B cell (primary cell): ENCODE results near the gene TRERF1.

Source experiments
- CTCF ChIP-seq: fragments of 200-600 bp; IDR thresholded peaks from one replicate; pipeline ENCODE4 v1.8.0; 2022; ENCODE audit warnings: antibody characterized with exemption, mild to moderate bottlenecking
- EZH2 ChIP-seq: IDR thresholded peaks from 2 replicates; pipeline ENCODE4 v1.6.1; 2012; ENCODE audit warnings: borderline replicate concordance, low read depth, mild to moderate bottlenecking, moderate library complexity, low read length; ENCODE audit not compliant: insufficient read depth, poor library complexity, severe bottlenecking

GRCh38 chr6:42307141-42307470, 144.6 kb downstream of the TRERF1 start:
- TF ChIP-seq CTCF: no peak
- no peak for TF ChIP-seq EZH2
